ENCODE measurements around the gene PPFIBP2.

GRCh38 chr11:7527029-7527428, 13.2 kb downstream of the PPFIBP2 start:
- no peak for TF ChIP-seq JUND (IDR thresholded peaks at IDR 0.05; ENCODE audit: low read depth, low read length)
- TF ChIP-seq, protein P1, sequence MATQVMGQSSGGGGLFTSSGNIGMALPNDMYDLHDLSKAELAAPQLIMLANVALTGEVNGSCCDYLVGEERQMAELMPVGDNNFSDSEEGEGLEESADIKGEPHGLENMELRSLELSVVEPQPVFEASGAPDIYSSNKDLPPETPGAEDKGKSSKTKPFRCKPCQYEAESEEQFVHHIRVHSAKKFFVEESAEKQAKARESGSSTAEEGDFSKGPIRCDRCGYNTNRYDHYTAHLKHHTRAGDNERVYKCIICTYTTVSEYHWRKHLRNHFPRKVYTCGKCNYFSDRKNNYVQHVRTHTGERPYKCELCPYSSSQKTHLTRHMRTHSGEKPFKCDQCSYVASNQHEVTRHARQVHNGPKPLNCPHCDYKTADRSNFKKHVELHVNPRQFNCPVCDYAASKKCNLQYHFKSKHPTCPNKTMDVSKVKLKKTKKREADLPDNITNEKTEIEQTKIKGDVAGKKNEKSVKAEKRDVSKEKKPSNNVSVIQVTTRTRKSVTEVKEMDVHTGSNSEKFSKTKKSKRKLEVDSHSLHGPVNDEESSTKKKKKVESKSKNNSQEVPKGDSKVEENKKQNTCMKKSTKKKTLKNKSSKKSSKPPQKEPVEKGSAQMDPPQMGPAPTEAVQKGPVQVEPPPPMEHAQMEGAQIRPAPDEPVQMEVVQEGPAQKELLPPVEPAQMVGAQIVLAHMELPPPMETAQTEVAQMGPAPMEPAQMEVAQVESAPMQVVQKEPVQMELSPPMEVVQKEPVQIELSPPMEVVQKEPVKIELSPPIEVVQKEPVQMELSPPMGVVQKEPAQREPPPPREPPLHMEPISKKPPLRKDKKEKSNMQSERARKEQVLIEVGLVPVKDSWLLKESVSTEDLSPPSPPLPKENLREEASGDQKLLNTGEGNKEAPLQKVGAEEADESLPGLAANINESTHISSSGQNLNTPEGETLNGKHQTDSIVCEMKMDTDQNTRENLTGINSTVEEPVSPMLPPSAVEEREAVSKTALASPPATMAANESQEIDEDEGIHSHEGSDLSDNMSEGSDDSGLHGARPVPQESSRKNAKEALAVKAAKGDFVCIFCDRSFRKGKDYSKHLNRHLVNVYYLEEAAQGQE (IDR thresholded peaks at IDR 0.05; ENCODE audit: low read depth, low read length) = no peak
- no peak for TF ChIP-seq RAD21 (IDR thresholded peaks at IDR 0.05; ENCODE audit: insufficient read depth, low read depth, low read length)
- TF ChIP-seq EZH2 (IDR thresholded peaks at IDR 0.05; ENCODE audit: borderline replicate concordance, control insufficient read depth, low read depth, low read length) = no peak
- TF ChIP-seq NKRF (conservative IDR thresholded peaks at IDR 0.05) = no peak

Data from GM12878 (cell line).